Kasumi-1 (cell line): Measurements from ENCODE around the gene DCHS1.

Experiments
- DNase-seq, 2 experiments: peaks; one replicate each; lab custom pipeline; 2025; lab: John Stamatoyannopoulos, UW

DCHS1 gene

GRCh38 chr11:6670202-6670830 is 14.7 kb upstream of the DCHS1 start:
- no peak for DNase-seq

DNA sequence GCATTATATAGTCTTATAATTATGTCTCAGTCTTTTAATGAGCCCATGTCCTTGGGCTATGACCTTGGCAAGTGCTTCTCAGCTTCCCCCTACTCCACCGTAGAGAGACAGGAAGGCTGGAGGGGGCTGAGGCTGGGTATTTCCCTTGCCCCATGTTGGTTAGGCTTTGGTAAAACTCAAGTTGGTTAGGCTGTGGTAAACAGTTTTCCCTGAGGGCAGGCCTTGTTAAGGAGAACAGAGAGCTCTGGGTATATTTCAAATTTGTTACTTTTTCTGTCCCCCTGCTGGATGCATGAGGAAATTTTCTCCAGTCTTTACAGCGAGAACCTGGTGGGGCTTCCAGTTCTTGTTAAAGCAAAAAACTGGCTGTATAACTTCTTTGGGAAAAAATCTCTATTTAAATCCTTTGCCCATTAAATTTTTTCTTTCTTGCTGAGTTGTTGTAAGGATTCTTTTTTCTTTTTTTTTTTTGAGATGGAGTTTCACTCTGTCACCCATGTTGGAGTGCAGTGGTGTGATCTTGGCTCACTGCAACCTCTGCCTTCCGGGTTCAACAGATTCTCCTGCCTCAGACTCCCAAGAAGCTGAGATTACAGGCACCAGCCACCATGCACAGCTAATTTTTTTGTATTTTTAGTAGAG is 12.2 kb upstream of the DCHS1 start:
- peak; percentile 76 to 78 for DNase-seq

DNA sequence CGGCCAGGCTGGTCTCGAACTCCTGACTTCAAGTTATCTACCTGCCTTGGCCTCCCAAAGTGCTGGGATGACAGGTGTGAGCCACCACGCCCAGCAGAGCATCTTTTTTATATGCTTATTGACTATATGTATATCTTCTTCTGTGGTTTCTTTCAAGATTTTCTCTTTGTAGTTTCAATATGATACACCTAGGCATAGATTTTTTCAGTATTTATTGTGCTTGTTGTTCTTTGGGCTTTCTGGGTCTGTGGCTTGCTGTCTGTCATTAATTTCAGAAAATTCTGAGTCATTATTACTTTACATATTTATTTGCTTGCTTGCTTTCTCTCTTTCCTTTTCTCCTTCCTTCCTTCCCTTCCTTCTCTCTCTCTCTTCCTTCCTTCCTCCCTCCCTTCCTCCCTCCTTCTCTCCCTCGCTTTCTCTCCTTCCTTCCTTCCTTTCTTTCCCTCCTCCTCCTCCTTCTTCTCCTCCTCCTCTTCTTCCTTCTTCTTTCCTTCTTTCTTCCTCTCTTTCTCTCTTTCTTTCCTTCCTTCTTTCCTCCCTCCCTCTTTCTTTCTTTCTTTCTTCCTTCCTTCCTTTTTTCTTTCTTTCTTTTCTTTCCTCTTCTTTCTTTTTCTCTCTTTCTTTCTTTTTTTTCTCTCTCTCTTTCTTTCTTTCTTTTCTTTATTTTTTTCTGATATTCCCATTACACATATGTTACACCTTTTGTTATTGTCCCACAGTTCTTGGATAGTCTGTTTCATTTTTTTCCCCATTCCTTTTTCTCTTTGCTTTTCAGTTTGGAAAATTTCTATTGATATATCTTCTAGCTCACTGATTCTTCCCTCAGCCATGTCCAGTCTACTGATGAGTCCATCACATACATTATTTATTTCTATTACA is 10.9 kb upstream of the DCHS1 start:
- DNase-seq: no peak

DNA sequence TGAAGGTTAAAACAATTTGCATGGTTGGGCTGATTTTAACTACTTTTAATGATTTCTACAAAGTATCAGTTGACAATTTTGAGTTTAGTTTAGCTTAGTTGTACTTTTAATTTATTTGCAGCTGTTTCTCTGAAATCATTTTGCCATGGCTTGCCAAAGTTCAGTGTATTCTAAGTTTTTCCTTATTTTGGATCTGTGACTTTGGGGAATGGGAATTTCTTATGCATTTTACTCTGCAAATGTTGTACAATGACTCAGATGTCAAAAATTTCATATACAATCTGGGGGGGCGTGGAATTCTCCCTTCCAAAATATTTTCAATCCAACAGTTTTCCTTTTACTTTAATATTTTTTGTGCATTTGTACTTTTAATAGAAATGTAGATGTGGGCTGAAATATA is 8.9 kb upstream of the DCHS1 start:
- no peak for DNase-seq

- no peak for DNase-seq
Observed at GRCh38 chr11:6663794-6664469, 8.3 kb upstream of the DCHS1 start.

- no peak for DNase-seq
Observed at GRCh38 chr11:6660712-6661111, 5.1 kb upstream of the DCHS1 start.

- DNase-seq: no peak
Observed at GRCh38 chr11:6658647-6659046, 3.0 kb upstream of the DCHS1 start.

- DNase-seq: no peak
Observed at GRCh38 chr11:6657346-6657745, 1.7 kb upstream of the DCHS1 start.

- DNase-seq: no peak
Observed at GRCh38 chr11:6656936-6657335, 1.3 kb upstream of the DCHS1 start.

DNA sequence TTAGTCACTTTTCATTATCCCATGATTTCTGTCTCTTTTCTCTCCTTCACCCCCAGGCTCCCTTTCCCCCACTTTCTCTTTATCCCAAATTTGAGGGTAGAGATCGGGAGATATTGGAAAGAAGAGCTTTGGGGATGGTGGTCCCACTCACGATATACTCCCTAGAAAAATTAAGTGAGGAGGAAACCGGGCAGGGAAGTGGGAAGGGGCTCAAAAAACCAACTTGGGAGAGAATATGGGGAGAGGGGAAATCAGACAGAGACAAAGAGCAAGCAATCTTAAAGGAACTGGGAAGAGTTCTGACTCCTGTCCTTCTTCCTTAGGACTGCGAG is 941 bp upstream of the DCHS1 start:
- no peak for DNase-seq

- no peak for DNase-seq
Observed at GRCh38 chr11:6655020-6655789, 404 bp downstream of the DCHS1 start.

GRCh38 chr11:6654281-6655019 is 1.2 kb downstream of the DCHS1 start:
- DNase-seq: no peak

DNA sequence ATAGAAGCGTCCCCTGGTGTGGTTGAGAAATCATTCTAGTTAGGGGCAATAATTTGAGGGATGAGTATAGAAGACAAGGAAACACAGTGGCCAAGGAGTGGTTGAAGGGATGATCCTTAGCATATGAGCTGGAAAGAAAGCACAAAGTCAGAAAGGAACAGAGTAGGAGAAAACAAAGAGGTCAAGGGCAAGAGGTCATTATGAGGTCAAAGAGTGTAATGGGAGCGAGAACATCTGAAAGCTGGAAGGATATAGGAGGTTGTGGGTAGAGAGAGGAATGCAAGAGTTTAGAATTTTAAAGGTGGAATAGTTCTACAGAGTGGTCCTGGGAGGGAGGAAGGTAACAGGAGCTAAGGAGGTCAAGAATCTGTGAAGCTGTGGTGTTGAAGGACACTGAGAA is 2.0 kb downstream of the DCHS1 start:
- no peak for DNase-seq

DNA sequence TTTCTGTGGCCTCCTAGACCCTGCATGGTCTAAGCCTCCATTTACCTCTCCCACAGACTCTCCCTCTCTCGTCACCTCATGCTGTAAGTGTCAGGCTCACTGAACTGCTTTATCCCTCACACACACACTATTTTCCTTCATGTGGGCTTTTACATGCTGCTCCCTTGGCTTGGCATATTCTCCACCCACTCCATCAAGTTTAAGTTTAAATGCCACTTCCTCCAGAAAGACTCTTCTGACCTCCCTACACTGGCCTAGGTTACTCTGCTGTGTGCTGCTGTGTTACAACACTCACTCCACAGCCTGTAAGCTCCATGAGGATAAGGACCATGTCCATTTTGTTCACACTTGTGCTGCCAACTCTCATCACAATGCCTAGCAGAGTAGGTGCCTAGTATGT is 2.5 kb downstream of the DCHS1 start:
- no peak for DNase-seq

DNA sequence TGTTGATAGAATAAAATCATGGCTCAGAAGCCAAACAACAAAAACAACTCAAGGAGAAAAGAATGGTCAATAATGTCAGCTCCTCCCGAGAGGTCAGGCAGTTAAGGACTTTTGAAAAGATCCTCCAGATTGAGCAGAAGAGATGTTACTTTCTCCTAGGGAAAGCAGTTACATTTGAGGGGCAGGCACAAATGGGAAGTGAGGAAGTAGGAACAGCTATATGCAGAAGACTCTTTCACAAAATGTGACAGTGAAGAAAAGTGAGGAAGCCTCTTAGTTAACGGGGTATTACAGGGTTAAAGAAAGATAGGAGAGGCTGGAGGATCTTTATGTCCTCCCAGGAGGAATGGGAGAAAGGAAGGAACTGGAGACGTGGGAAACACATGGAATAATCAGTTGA is 3.4 kb downstream of the DCHS1 start:
- no peak for DNase-seq

DNA sequence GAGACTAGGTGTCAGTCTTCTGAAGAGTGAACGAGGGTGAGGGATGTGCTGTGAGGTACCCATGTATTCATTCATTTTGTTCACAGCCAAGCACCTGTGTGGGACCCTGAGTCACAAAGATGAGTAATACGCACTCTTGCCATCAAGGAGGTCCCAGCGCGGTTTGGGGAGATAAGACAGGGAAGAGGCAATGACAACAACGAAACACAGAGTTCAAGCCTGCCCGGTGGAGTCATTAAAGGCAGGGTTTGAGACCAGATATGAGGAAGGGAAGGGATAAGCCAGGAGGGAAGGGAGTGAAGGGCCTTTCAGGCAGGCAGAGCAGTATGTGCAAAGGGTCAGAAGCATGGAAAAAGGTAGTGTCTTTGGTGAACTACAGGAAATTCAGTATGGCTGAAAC is 4.6 kb downstream of the DCHS1 start:
- no peak for DNase-seq

DNA sequence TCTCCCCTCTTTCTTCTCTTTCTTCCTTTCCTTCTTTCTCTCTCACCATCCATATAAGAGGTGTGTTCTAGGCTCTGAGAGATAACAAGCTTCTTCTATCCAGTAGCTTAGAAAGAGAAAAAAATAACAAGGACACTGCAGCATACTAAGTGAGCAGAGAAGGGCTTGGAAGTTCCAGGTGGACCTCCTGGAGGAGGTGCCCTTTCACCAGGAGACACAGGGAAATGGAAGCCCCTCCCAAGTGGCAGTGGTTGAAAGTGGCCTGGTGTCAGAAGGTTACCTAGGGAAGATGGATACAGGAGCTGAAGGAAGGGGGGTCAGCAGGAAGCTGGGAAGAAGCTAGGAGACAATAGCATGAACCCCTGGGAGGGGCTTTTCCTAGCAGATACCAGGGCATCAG is 5.5 kb downstream of the DCHS1 start:
- DNase-seq: no peak

DNA sequence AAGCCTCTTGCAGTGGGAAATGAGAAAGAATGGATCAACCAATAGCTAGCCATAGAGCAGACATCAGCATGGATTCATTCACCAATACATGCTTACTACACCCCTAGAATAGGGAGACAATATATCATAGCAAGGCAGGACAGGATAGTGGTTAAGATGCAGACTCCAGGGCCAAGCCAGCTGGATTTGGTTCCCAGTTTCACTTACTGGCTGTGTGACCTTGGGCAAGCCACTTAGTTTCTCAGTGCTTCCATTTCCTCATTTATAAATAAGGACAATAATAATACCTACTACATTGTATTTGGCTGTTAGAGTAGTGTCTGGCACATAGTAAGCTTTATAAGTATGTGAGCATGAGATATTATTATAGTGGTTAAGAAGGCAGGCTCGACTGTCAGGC is 7.1 kb downstream of the DCHS1 start:
- no peak for DNase-seq

GRCh38 chr11:6647836-6648235 is 7.8 kb downstream of the DCHS1 start:
- no peak for DNase-seq

DNA sequence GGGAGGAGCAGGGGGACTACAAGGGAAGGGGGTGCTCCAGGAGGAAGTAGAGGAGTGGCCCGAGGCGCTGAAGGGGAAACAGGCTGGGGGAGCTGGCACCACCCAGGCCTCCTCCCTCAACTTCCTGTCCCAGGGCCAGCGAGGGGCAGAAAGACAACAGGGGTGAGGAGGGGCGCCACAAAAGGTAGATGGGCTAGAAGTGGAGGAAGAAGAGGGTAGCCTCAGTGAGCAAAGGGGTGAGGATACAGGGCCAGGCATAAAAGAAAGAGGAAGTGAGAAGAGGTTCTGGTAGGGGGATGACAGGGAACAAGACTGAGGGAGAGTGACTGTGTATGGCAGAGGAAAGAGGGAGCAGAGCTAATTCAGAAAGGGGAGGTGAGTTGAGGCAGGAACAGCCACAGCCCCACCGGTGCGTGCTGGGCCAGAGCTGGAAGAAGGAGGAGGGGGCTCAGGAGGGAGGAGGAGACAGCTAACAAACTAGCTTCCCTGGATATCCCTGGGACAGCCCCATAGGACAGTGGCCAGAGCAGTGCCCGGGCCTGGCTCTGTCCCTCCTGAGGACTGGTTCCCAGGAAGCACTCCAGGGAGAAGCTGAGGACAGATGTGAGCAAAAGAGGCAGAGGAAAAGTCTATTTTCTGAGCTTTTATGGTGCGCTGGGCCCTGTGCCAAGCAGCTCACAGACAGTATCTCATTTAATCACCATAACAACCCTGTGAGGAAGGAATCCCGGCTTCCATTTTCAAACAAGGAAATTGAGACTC is 8.5 kb downstream of the DCHS1 start:
- DNase-seq: peak; percentile 93 to 94

- DNase-seq: peak; percentile 79 to 86
Observed at GRCh38 chr11:6646576-6646917, 9.1 kb downstream of the DCHS1 start.
